B cell (primary cell): Measurements from ENCODE around the gene FANCD2OS. TPM values are rescaled to one million over a fixed set of nuclear protein-coding genes. Genes with fewer than 3 reads are reported as not detected.
"Not testable (repeated sequence)": the region's sequence is repeated elsewhere in the genome, so short reads cannot be mapped to it uniquely, and the experiment has no call there.

Source experiments
- ATAC-seq: fragments of 200-7000 bp; cut with Tn5 transposase; one replicate; pipeline ENCODE4 v1.10.0; 2021; ENCODE audit warnings: low read depth, mild to moderate bottlenecking, moderate number of reproducible peaks, moderate library complexity
- CTCF ChIA-PET: fragments of 350-600 bp; sonication (Branson Sonifier 250); formaldehyde crosslinking; loops from one replicate; lab custom pipeline; 2021; ENCODE audit warnings: antibody characterized with exemption, inconsistent platforms; lab: Charles Lee
- POLR2A ChIA-PET: fragments of 350-600 bp; sonication (Branson Sonifier 250); formaldehyde crosslinking; loops from one replicate; lab custom pipeline; 2021; ENCODE audit warnings: antibody characterized with exemption; lab: Charles Lee
- DNase-seq: peaks from one replicate; pipeline ENCODE4 v3.0.0; 2013
- H2AFZ ChIP-seq: 2 replicates; pipeline ENCODE4 v1.6.1; 2012; ENCODE audit warnings: mild to moderate bottlenecking, low read depth, low read length; ENCODE audit not compliant: insufficient read depth, poor library complexity, severe bottlenecking
- H3K27ac ChIP-seq, 2 donors: 1 replicate in 1 of 2; 2 replicates in 1 of 2; pipeline ENCODE4 v1.5.1; 2012 to 2013; ENCODE audit warnings: low read length in 2 of 2, mild to moderate bottlenecking in 2 of 2, moderate library complexity in 1 of 2
- H3K27me3 ChIP-seq, 4 experiments: fragments of 200-600 bp in 1 of 4; sonication (generic) in 1 of 4; replicated peaks in 1 of 4; 1 replicate in 2 of 4; 2 replicates in 2 of 4; pipeline versions ENCODE4 v1.6.1 to v1.7.0; 2013 to 2016; ENCODE audit warnings: low read length in 3 of 4, mild to moderate bottlenecking in 2 of 4, mixed read lengths in 1 of 4, moderate library complexity in 1 of 4; ENCODE audit not compliant: insufficient read depth in 4 of 4, control insufficient read depth in 3 of 4; ENCODE audit errors: control extremely low read depth in 1 of 4
- H3K36me3 ChIP-seq, 2 experiments: replicated peaks in 1 of 2; 1 replicate in 1 of 2; 2 replicates in 1 of 2; pipeline versions ENCODE4 v1.6.1 to v1.7.1; 2013; ENCODE audit warnings: low read length in 1 of 2; ENCODE audit not compliant: insufficient read depth in 2 of 2, control insufficient read depth in 1 of 2; ENCODE audit errors: control extremely low read depth in 1 of 2, extremely low read depth in 1 of 2
- H3K4me1 ChIP-seq, 2 donors: fragments of 200-600 bp in 1 of 2; sonication (generic) in 1 of 2; 1 replicate in 1 of 2; 2 replicates in 1 of 2; pipeline versions ENCODE4 v1.5.1 to v1.6.1; 2013 to 2017; ENCODE audit warnings: low read length in 2 of 2; ENCODE audit not compliant: control insufficient read depth in 2 of 2, insufficient read depth in 2 of 2
- H3K4me2 ChIP-seq: replicated peaks from 2 replicates; pipeline ENCODE3; 2012; ENCODE audit warnings: mild to moderate bottlenecking, low read depth, low read length; ENCODE audit not compliant: poor library complexity, severe bottlenecking
- H3K4me3 ChIP-seq, 5 experiments: fragments of 200-600 bp in 1 of 5; sonication (generic) in 1 of 5; 1 replicate in 3 of 5; 2 replicates in 2 of 5; pipeline versions ENCODE4 v1.5.1 to v1.7.0; 2011 to 2016; ENCODE audit warnings: low read length in 4 of 5, mild to moderate bottlenecking in 4 of 5, low read depth in 2 of 5, control low read depth in 1 of 5, moderate library complexity in 1 of 5; ENCODE audit not compliant: insufficient read depth in 1 of 5; ENCODE audit errors: control extremely low read depth in 1 of 5, extremely low read depth in 1 of 5
- H3K79me2 ChIP-seq: fragments of 200-600 bp; sonication (generic); one replicate; pipeline ENCODE4 v1.6.0; 2016; ENCODE audit warnings: low read length; ENCODE audit not compliant: control insufficient read depth, insufficient read depth
- H3K9ac ChIP-seq: fragments of 200-600 bp; sonication (generic); 2 replicates; pipeline ENCODE4 v1.6.1; 2017; ENCODE audit warnings: mild to moderate bottlenecking, low read length, moderate library complexity
- H3K9me3 ChIP-seq, 3 donors: one replicate each; pipeline versions ENCODE4 v1.6.1 to v1.7.1; 2013; ENCODE audit warnings: low read length in 2 of 3; ENCODE audit not compliant: control insufficient read depth in 2 of 3, insufficient read depth in 1 of 3; ENCODE audit errors: control extremely low read depth in 1 of 3
- H4K20me1 ChIP-seq: 2 replicates; pipeline ENCODE4 v1.6.0; 2012; ENCODE audit warnings: mild to moderate bottlenecking, low read length; ENCODE audit not compliant: insufficient read depth, control insufficient read depth, poor library complexity, severe bottlenecking
- H3K27ac Mint-ChIP-seq: one replicate; pipeline ENCODE4 v1.8.0; 2021; ENCODE audit warnings: mixed read lengths
- H3K27me3 Mint-ChIP-seq: one replicate; pipeline ENCODE4 v1.8.0; 2021; ENCODE audit warnings: mixed read lengths
- H3K4me1 Mint-ChIP-seq: one replicate; pipeline ENCODE4 v1.8.0; 2021; ENCODE audit warnings: mixed read lengths
- H3K4me3 Mint-ChIP-seq: one replicate; pipeline ENCODE4 v1.8.0; 2021; ENCODE audit warnings: mixed read lengths
- H3K9me3 Mint-ChIP-seq: one replicate; pipeline ENCODE4 v1.8.0; 2022; ENCODE audit warnings: mixed read lengths; ENCODE audit not compliant: insufficient read depth
- EZH2 ChIP-seq: IDR thresholded peaks from 2 replicates; pipeline ENCODE4 v1.6.1; 2012; ENCODE audit warnings: borderline replicate concordance, low read depth, mild to moderate bottlenecking, moderate library complexity, low read length; ENCODE audit not compliant: insufficient read depth, poor library complexity, severe bottlenecking
- WGBS: methylation state at CpG from one replicate; pipeline ENCODE4 v1.1.5; 2013; ENCODE audit warnings: missing lambda C conversion rate; ENCODE audit not compliant: insufficient coverage; 5-methylcytosine and 5-hydroxymethylcytosine counted together
- intact Hi-C: fragments of 100-400 bp; cut with micrococcal nuclease; formaldehyde crosslinking; loops from one replicate; pipeline ENCODE4 v1.10.0; 2022
- polyA plus RNA-seq: library from polyadenylated mRNA; depleted of rRNA; stranded (reverse); fragments of >200 nt; gene quantifications from 2 replicates; pipeline ENCODE4 v1.2.3, GENCODE V29; 2012
- total RNA-seq, 2 donors: library from RNA; stranded (reverse); fragments of 120-200 nt in 1 of 2; gene quantifications; 1 replicate in 1 of 2; 2 replicates in 1 of 2; pipeline versions ENCODE4 v1.2.3 to v1.2.4, GENCODE V29; 2013 to 2022
- TF ChIP-seq, protein P1 (sequence below): fragments of 200-600 bp; IDR thresholded peaks from one replicate; pipeline ENCODE4 v1.8.0; 2022; ENCODE audit warnings: antibody characterized with exemption, mild to moderate bottlenecking

Gene FANCD2OS
- total and polyA plus RNA-seq, 2 donors (not counting 1 experiment from before 2014, with no cell fraction given) = not detected

DNA sequence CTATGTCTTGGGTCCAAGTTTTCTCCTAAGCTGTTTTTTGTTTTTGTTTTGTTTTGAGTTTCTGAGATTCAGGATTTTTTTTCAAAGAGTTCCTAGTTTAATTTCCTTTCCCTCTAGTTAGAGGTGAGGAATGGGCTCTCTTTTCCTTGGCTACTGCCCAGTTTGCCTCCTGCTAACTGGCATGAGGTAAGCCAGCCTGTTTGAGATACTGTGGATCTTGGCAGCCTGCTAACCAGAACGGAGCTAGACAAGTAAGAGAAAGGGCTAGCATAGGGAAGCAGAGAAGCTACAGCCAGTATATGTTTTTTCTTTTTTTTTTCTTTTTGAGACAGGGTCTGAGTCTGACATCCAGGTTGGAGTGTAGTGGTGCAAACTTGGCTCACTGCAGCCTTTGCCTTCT lies 17.3 kb downstream of the FANCD2OS start:
- H3K4me2 ChIP-seq, H3K79me2 ChIP-seq, H3K27ac Mint-ChIP-seq, H3K27me3 Mint-ChIP-seq, H3K9me3 Mint-ChIP-seq, intact Hi-C loops, H3K4me1 Mint-ChIP-seq, POLR2A ChIA-PET, DNase-seq, H3K27ac ChIP-seq, H3K27me3 ChIP-seq, H4K20me1 ChIP-seq, H3K4me1 ChIP-seq, H3K9me3 ChIP-seq, H2AFZ ChIP-seq, CTCF ChIA-PET, H3K9ac ChIP-seq, ATAC-seq, H3K4me3 ChIP-seq, H3K4me3 Mint-ChIP-seq: not testable (repeated sequence)
- WGBS = no CpG with 5 or more reads among the region's 1 CpG
- peaks cover 0 to 43% of the 10 kb centered on the region in 2 experiments for H3K36me3 ChIP-seq

DNA sequence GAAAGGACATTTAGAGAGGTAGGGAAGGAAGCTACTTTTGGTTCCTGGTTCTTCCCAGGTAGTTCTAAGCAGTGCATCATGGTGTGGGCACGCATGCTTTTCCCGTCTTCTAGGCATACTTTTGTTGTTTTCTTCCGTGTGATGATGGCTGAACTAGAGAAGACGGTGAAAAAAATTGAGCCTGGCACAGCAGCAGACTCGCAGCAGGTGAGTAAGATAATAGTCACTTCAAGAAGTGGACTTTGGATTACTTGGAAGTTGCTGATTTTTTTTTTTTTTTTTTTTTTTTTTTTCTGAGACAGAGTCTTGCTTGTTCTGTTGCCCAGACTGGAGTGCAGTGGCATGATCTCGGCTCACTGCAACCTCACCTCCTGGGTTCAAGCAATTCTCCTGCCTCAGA lies 17.9 kb downstream of the FANCD2OS start:
- Mint-ChIP-seq H3K27me3 (no peaks in the 10 kb centered on the region), H3K4me3 (no peak overlapping the region), H3K9me3 (no peaks in the 10 kb centered on the region), H3K27ac (no peak overlapping the region), H3K4me1 (no peaks in the 10 kb centered on the region)
- ChIA-PET CTCF (no interaction called here), POLR2A (no interaction called here)
- no peak for TF ChIP-seq EZH2
- TF ChIP-seq, protein P1, sequence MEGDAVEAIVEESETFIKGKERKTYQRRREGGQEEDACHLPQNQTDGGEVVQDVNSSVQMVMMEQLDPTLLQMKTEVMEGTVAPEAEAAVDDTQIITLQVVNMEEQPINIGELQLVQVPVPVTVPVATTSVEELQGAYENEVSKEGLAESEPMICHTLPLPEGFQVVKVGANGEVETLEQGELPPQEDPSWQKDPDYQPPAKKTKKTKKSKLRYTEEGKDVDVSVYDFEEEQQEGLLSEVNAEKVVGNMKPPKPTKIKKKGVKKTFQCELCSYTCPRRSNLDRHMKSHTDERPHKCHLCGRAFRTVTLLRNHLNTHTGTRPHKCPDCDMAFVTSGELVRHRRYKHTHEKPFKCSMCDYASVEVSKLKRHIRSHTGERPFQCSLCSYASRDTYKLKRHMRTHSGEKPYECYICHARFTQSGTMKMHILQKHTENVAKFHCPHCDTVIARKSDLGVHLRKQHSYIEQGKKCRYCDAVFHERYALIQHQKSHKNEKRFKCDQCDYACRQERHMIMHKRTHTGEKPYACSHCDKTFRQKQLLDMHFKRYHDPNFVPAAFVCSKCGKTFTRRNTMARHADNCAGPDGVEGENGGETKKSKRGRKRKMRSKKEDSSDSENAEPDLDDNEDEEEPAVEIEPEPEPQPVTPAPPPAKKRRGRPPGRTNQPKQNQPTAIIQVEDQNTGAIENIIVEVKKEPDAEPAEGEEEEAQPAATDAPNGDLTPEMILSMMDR = no peak
- Histone ChIP-seq H3K27ac (no peak overlapping the region), H2AFZ (no peak overlapping the region), H4K20me1 (no peaks in the 10 kb centered on the region), H3K27me3 (no peaks in the 10 kb centered on the region), H3K4me3 (no peak overlapping the region), H3K4me1 (peaks cover 0 to 4% of the 10 kb centered on the region in 2 donors), H3K36me3 (peaks cover 0 to 46% of the 10 kb centered on the region in 2 experiments), H3K4me2 (no peak overlapping the region), H3K9ac (no peak overlapping the region), H3K9me3 (no peaks in the 10 kb centered on the region), H3K79me2 (no peaks in the 10 kb centered on the region)
- DNase-seq (no peak), ATAC-seq (no peak)
- intact Hi-C loops = no loop called here
- WGBS = 98% methylated on average over 6 of the region's 6 CpGs
